H9 (cell line): Measurements from ENCODE around the gene SPTLC3. TPM values are rescaled to one million over a fixed set of nuclear protein-coding genes. Genes with fewer than 3 reads are reported as not detected.

Source experiments
- DNase-seq: peaks from one replicate; pipeline ENCODE4 v3.0.0-alpha.2; 2017
- H2AFZ ChIP-seq: one replicate; pipeline ENCODE4 v1.6.1; 2013; ENCODE audit warnings: mild to moderate bottlenecking, low read length, control low read depth, moderate library complexity
- H2AK5ac ChIP-seq: 2 replicates; pipeline ENCODE4 v1.6.1; 2013; ENCODE audit warnings: low read length, control low read depth, mixed read lengths; ENCODE audit not compliant: insufficient read length
- H2BK120ac ChIP-seq: one replicate; pipeline ENCODE4 v1.6.1; 2013; ENCODE audit warnings: low read depth, mild to moderate bottlenecking, low read length, control low read depth, inconsistent platforms; ENCODE audit not compliant: poor library complexity, severe bottlenecking
- H2BK12ac ChIP-seq: 2 replicates; pipeline ENCODE4 v1.6.1; 2013; ENCODE audit warnings: low read length, control low read depth, mixed read lengths, low read depth; ENCODE audit not compliant: insufficient read length
- H2BK15ac ChIP-seq: 2 replicates; pipeline ENCODE4 v1.6.1; 2013; ENCODE audit warnings: low read depth, low read length, control low read depth
- H2BK20ac ChIP-seq: one replicate; pipeline ENCODE4 v1.6.1; 2013; ENCODE audit warnings: low read depth, mild to moderate bottlenecking, low read length, control low read depth, inconsistent platforms; ENCODE audit not compliant: poor library complexity, severe bottlenecking
- H2BK5ac ChIP-seq: 2 replicates; pipeline ENCODE4 v1.6.1; 2013; ENCODE audit warnings: low read length, control low read depth, mixed read lengths; ENCODE audit not compliant: insufficient read length
- H3K14ac ChIP-seq: 2 replicates; pipeline ENCODE4 v1.6.1; 2013; ENCODE audit warnings: low read length, control low read depth; ENCODE audit not compliant: insufficient read depth
- H3K18ac ChIP-seq: 2 replicates; pipeline ENCODE4 v1.6.1; 2013; ENCODE audit warnings: low read depth, mild to moderate bottlenecking, mixed read lengths, low read length, control low read depth; ENCODE audit not compliant: insufficient read length
- H3K23ac ChIP-seq: 2 replicates; pipeline ENCODE4 v1.6.1; 2013; ENCODE audit warnings: low read length, control low read depth, mixed read lengths, low read depth; ENCODE audit not compliant: insufficient read length
- H3K23me2 ChIP-seq: 2 replicates; pipeline ENCODE4 v1.6.1; 2013; ENCODE audit warnings: low read depth, mild to moderate bottlenecking, mixed read lengths, low read length, control low read depth; ENCODE audit not compliant: insufficient read length, poor library complexity, severe bottlenecking
- H3K27ac ChIP-seq: 2 replicates; pipeline ENCODE4 v1.5.1; 2013; ENCODE audit warnings: low read length, control low read depth, mixed read lengths, low read depth; ENCODE audit not compliant: insufficient read length
- H3K27me3 ChIP-seq: 2 replicates; pipeline ENCODE4 v1.6.1; 2013; ENCODE audit warnings: low read length, control low read depth, inconsistent platforms; ENCODE audit not compliant: insufficient read depth
- H3K4ac ChIP-seq: 2 replicates; pipeline ENCODE4 v1.6.1; 2013; ENCODE audit warnings: low read depth, mild to moderate bottlenecking, control low read depth, inconsistent platforms, low read length, moderate library complexity
- H3K4me1 ChIP-seq: 2 replicates; pipeline ENCODE4 v1.6.1; 2013; ENCODE audit warnings: low read length, control low read depth, inconsistent platforms; ENCODE audit not compliant: insufficient read depth
- H3K4me2 ChIP-seq: 2 replicates; pipeline ENCODE4 v1.6.1; 2013; ENCODE audit warnings: low read length, control low read depth, mixed read lengths; ENCODE audit not compliant: insufficient read length, insufficient read depth
- H3K56ac ChIP-seq: 2 replicates; pipeline ENCODE4 v1.6.1; 2013; ENCODE audit warnings: low read depth, mild to moderate bottlenecking, mixed read lengths, low read length, control low read depth; ENCODE audit not compliant: insufficient read length
- H3K79me1 ChIP-seq: 2 replicates; pipeline ENCODE4 v1.6.1; 2013; ENCODE audit warnings: low read depth, mild to moderate bottlenecking, moderate library complexity, low read length, control low read depth, inconsistent platforms; ENCODE audit not compliant: insufficient read depth, poor library complexity, severe bottlenecking
- H3K79me2 ChIP-seq: 2 replicates; pipeline ENCODE4 v1.6.1; 2013; ENCODE audit warnings: low read length, control low read depth, inconsistent platforms; ENCODE audit not compliant: insufficient read depth
- H3K9ac ChIP-seq: 2 replicates; pipeline ENCODE4 v1.6.1; 2013; ENCODE audit warnings: low read length, control low read depth, mixed read lengths; ENCODE audit not compliant: insufficient read length; ENCODE audit errors: extremely low read depth
- H3K9me3 ChIP-seq: one replicate; pipeline ENCODE4 v1.6.1; 2013; ENCODE audit warnings: low read depth, low read length, inconsistent platforms; ENCODE audit not compliant: control insufficient read depth
- H3T11ph ChIP-seq: one replicate; pipeline ENCODE4 v1.6.1; 2013; ENCODE audit warnings: mild to moderate bottlenecking, low read length, control low read depth, inconsistent platforms
- H4K20me1 ChIP-seq: one replicate; pipeline ENCODE4 v1.6.1; 2013; ENCODE audit not compliant: control insufficient read depth, insufficient read length, insufficient read depth
- H4K5ac ChIP-seq: 2 replicates; pipeline ENCODE4 v1.6.1; 2013; ENCODE audit warnings: low read depth, mild to moderate bottlenecking, mixed read lengths, low read length, control low read depth; ENCODE audit not compliant: insufficient read length
- H4K8ac ChIP-seq: replicated peaks from 2 replicates; pipeline ENCODE4 v1.6.1; 2013; ENCODE audit warnings: low read length, control low read depth, mixed read lengths, low read depth; ENCODE audit not compliant: insufficient read length
- H4K91ac ChIP-seq: 2 replicates; pipeline ENCODE4 v1.6.1; 2013; ENCODE audit warnings: low read depth, mild to moderate bottlenecking, moderate library complexity, mixed read lengths, low read length, control low read depth; ENCODE audit not compliant: insufficient read length
- H3K27ac Mint-ChIP-seq, 3 experiments: 2 replicates in 2 of 3; 3 replicates in 1 of 3; pipeline ENCODE4 v1.8.0; 2020 to 2021; ENCODE audit warnings: mixed read lengths in 3 of 3, mild to moderate bottlenecking in 1 of 3, moderate library complexity in 1 of 3
- H3K27me3 Mint-ChIP-seq: 2 replicates; pipeline ENCODE4 v1.8.0; 2021; ENCODE audit warnings: low read depth, mild to moderate bottlenecking, moderate library complexity, mixed read lengths
- H3K36me3 Mint-ChIP-seq, 3 experiments: 2 replicates in 2 of 3; 3 replicates in 1 of 3; pipeline ENCODE4 v1.8.0; 2020 to 2021; ENCODE audit warnings: low read depth in 3 of 3, mixed read lengths in 3 of 3; ENCODE audit not compliant: insufficient read depth in 1 of 3
- H3K4me1 Mint-ChIP-seq, 2 experiments: 2 replicates each; pipeline ENCODE4 v1.8.0; 2020; ENCODE audit warnings: mixed read lengths in 2 of 2
- H3K4me3 Mint-ChIP-seq, 2 experiments: 2 replicates in 1 of 2; 3 replicates in 1 of 2; pipeline ENCODE4 v1.8.0; 2020 to 2021; ENCODE audit warnings: mild to moderate bottlenecking in 2 of 2, mixed read lengths in 2 of 2, moderate library complexity in 1 of 2
- H3K9me3 Mint-ChIP-seq, 2 experiments: 2 replicates in 1 of 2; 3 replicates in 1 of 2; pipeline ENCODE4 v1.8.0; 2020; ENCODE audit warnings: mild to moderate bottlenecking in 2 of 2, mixed read lengths in 2 of 2, moderate library complexity in 1 of 2
- CTCF ChIP-seq: fragments of 200-600 bp; sonication (generic); conservative IDR thresholded peaks from 3 replicates; pipeline ENCODE4 v1.8.0; 2021; ENCODE audit warnings: antibody characterized with exemption, mild to moderate bottlenecking
- WGBS: extraction: QIAGEN DNeasy Blood & Tissue Kit; methylation state at CpG from one replicate; pipeline ENCODE4 v1.1.7; 2013; ENCODE audit warnings: missing lambda C conversion rate, low lambda C conversion rate, mixed read lengths; ENCODE audit not compliant: insufficient read length; ENCODE audit errors: extremely low coverage; 5-methylcytosine and 5-hydroxymethylcytosine counted together
- total RNA-seq: library from RNA; stranded (reverse); gene quantifications from 2 replicates; pipeline ENCODE4 v1.2.1, GENCODE V29; 2021

The SPTLC3 gene
- total RNA-seq, 1 experiment from 2014 or later = 0.68 TPM

GRCh38 chr20:12987261-12987660 lies 21.5 kb upstream of the SPTLC3 start:
- Histone ChIP-seq H4K91ac (no peak overlapping the region), H2BK15ac (no peak overlapping the region), H2BK12ac (no peak overlapping the region), H4K8ac (no peak overlapping the region), H3K23ac (no peak overlapping the region), H3K79me2 (no peaks in the 10 kb centered on the region), H2AK5ac (no peak overlapping the region), H4K5ac (no peak overlapping the region), H3K14ac (no peak overlapping the region), H3K4ac (no peak overlapping the region), H3T11ph (no peak overlapping the region), H3K9me3 (no peaks in the 10 kb centered on the region), H2BK120ac (no peak overlapping the region), H4K20me1 (no peaks in the 10 kb centered on the region), H3K27ac (no peak overlapping the region), H3K27me3 (no peaks in the 10 kb centered on the region; the same call in 1 of the 2 replicates), H3K9ac (no peak overlapping the region), H3K4me1 (no peaks in the 10 kb centered on the region), H3K18ac (no peak overlapping the region), H3K4me2 (no peak overlapping the region), H3K23me2 (no peaks in the 10 kb centered on the region), H2AFZ (no peak overlapping the region), H2BK20ac (no peak overlapping the region), H3K56ac (no peak overlapping the region), H2BK5ac (no peak overlapping the region), H3K79me1 (no peaks in the 10 kb centered on the region)
- H3K27ac Mint-ChIP-seq = no peak overlapping the region
- no CpG with 5 or more reads among the region's 3 CpGs for WGBS
- no peak for TF ChIP-seq CTCF
- H3K4me3 Mint-ChIP-seq = no peak overlapping the region
- DNase-seq = no peak
- no peaks in the 10 kb centered on the region for H3K9me3 Mint-ChIP-seq
- H3K36me3 Mint-ChIP-seq = no peaks in the 10 kb centered on the region
- H3K27me3 Mint-ChIP-seq = no peaks in the 10 kb centered on the region
- peaks cover 2 to 6% of the 10 kb centered on the region in 2 experiments; a peak in 2 of 4 replicates for H3K4me1 Mint-ChIP-seq
